Head of caudate nucleus (tissue), 42 donors: ENCODE results near the gene SLC19A1.
"Not testable (repeated sequence)": the region's sequence is repeated elsewhere in the genome, so short reads cannot be mapped to it uniquely, and the experiment has no call there.

Experiments
- DNase-seq, 42 donors: peaks; one replicate each; pipeline versions ENCODE4 v3.0.0 to v3.0.0-alpha.2; 2020 to 2021; ENCODE audit warnings: mixed read lengths in 7 of 42
- intact Hi-C: fragments of 100-400 bp; cut with DNase I; formaldehyde crosslinking; loops from one replicate; pipeline ENCODE4 v1.15.0; 2022

The SLC19A1 gene

DNA sequence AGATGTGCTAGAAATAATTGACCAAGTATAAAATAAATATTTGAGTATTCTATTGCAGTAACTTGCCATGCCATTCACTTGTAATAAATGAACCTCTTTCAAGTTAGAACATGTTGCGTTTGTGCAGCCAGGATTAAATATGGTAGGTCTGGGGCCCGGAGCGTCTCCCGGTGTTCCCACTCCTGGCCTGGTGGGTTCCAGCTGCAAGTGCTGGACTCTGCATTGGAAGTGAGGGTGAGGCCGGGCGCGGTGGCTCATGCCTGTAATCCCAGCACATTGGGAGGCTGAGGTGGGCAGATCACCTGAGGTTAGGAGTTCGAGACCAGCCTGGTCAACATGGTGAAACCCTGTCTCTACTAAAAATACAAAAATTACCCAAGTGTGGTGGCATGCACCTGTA is 19.0 kb upstream of the SLC19A1 start:
- DNase-seq, result peak in 7 of 42 donors; percentile 3 to 30 (median 8)
- intact Hi-C loops, result not testable (repeated sequence)

DNA sequence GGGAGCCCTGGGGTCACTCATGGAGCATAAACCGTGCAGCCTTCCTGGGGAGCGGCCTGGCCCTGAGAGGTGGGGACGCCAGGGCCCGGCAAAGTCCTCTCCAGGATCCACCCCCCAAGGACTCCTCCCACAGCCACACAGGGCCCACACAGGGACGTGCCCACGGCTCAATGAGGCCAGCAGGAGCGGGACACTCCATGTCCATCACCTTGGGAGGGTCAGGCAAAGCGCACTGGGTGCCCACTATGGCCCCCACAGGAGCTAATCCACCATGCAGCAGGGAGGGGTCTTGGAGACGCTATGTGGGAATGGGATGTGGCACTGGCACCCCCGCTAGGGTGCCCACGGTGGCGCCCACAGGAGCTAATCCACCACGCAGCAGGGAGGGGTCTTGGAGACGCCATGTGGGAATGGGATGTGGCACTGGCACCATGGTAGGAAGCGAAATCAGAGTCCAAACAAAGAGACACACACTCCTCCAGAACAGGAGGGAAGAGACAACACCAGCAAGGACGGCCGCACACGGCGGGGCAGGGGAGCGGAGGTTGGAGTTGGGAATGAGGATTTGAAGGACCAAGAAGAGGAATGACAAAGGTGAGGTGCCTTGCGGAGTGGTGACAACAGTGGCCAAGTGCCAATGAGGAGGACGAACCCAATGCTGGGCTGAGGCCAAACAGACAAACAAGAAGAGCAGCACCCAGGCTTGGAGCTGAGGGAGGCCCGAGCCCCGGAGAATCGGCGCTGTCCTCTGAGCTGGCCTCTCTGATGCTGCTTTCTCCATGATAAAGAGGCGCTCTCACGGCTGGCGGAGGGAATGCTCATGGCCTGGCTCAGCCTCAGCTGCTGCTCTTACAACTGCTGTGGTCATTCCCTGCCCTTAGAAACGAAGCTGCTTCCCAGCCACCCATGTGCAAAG is 18.1 kb upstream of the SLC19A1 start:
- peak in 10 of 42 donors; percentile 2 to 38 (median 13) for DNase-seq
- intact Hi-C loops, result no loop called here

DNA sequence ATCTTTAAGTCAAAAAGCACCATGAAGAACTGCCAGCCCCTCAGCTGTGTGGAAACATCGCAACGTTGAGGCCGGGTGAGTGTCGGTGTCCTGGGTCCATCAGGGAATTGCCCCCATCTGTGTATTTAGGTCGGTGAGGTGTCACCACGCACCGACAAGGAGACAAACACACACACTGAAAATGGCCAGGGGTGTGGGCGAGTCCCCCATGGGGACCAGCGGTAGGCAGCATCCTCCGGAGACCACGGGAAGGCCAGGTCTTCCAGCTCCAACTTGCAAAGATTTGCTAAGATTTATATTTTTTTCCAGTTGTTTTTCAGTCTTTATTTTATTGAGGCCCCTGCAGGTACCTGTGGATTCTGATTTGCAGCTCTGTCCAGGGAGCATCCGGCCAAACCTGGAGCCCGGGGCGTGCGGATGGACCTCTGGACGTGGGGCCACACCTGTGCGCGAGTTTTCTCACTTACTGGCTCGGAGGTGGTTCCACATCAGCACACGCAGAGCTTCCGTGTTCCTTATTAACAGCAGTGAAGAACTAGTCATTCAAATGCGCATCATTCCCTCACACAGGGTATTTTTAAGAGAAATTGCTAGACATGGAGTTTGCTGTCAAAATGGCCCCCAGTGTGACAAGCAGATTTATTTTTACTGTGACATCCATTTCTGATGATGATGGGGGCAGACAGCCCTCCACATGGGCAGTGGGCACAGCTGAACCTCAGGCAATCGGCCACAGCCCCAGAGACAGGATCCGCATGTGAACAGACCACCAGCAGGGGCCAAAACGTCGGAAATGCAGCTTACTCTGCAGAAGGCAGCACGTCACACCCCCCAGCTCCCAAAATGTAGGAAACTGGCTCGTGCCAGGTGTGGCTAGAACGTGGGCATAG is 17.2 kb upstream of the SLC19A1 start:
- DNase-seq, result peak in 11 of 42 donors; percentile 1 to 36 (median 12)
- intact Hi-C loops, result loop anchor here (5.0 kb wide), 1 partner anchor 263 kb away; no protein-coding TSS in a partner anchor

DNA sequence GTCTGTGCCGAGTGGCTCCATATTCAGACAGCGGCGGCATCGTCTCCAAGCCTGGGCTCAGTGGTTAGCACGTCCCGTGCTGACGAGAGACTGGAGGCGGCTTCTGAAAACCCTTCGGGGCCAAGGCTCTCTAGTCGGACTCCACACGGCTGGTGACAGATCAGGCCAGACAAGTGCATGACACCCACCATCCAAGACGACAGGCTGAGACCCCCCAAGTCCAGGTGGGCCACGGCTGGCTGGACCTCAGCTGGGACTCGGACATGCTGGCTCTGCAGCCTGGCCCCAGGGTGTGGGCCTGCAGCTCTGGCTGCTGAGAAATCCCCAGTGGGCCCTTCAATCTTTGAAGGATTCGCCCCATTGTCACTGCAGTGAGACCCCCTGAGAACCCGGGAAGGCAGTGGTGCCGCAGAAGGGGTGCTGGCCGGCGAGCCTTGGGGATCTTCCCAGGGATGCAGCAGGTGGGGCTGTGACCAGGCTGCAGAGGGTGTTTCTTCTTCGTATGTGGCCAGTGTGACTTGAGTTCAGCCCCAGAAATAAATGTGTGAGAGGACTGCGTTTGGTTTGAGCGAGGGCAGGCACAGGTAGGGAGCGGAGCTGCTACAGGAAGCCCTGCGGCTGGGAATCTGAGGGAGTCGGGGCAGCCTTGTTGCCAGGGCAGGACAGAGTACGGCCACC is 15.9 kb upstream of the SLC19A1 start:
- DNase-seq, result peak in 12 of 42 donors; percentile 2 to 43 (median 16)
- intact Hi-C loops, result loop anchor here (5.0 kb wide), 1 partner anchor 264 kb away; no protein-coding TSS in a partner anchor

GRCh38 chr21:45557616-45558043 is 15.4 kb upstream of the SLC19A1 start:
- intact Hi-C loops, result loop anchor here (5.0 kb wide), 1 partner anchor 265 kb away; no protein-coding TSS in a partner anchor
- peak in 11 of 42 donors; percentile 3 to 30 (median 13) for DNase-seq

- intact Hi-C loops, result loop anchor here (5.0 kb wide), 1 partner anchor 265 kb away; no protein-coding TSS in a partner anchor
- peak in 25 of 42 donors; percentile 9 to 76 (median 42) for DNase-seq
Measured at GRCh38 chr21:45556645-45557615, 14.7 kb upstream of the SLC19A1 start.

DNA sequence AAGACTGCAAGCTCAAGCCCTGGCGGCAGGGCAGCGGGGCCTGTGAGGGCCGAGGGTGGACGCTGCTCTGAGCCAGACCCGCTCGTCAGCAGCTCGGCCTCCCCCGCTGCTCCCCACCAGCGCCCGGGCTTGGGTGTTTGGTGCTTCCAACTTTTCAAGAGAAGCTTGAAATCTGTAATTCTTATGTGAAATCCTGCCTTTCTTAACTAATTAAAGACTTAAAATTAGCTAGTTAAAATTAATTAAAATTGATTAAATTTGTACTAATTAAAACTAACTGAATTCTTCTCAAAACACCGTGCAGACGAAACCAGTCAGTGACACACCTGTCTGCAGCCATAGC is 14.0 kb upstream of the SLC19A1 start:
- intact Hi-C loops, result loop anchor here (5.0 kb wide), 1 partner anchor 266 kb away; no protein-coding TSS in a partner anchor
- peak in 3 of 42 donors; percentile 6 to 35 (median 14) for DNase-seq

- intact Hi-C loops, result loop anchor here (5.0 kb wide), 1 partner anchor 267 kb away; no protein-coding TSS in a partner anchor
- DNase-seq, result peak in 41 of 42 donors; percentile 10 to 89 (median 72)
Measured at GRCh38 chr21:45555557-45556301, 13.5 kb upstream of the SLC19A1 start.

GRCh38 chr21:45555251-45555556 is 13.0 kb upstream of the SLC19A1 start:
- peak in 1 of 42 donors; percentile 8 for DNase-seq
- intact Hi-C loops, result loop anchor here (5.0 kb wide), 1 partner anchor 267 kb away; no protein-coding TSS in a partner anchor

DNA sequence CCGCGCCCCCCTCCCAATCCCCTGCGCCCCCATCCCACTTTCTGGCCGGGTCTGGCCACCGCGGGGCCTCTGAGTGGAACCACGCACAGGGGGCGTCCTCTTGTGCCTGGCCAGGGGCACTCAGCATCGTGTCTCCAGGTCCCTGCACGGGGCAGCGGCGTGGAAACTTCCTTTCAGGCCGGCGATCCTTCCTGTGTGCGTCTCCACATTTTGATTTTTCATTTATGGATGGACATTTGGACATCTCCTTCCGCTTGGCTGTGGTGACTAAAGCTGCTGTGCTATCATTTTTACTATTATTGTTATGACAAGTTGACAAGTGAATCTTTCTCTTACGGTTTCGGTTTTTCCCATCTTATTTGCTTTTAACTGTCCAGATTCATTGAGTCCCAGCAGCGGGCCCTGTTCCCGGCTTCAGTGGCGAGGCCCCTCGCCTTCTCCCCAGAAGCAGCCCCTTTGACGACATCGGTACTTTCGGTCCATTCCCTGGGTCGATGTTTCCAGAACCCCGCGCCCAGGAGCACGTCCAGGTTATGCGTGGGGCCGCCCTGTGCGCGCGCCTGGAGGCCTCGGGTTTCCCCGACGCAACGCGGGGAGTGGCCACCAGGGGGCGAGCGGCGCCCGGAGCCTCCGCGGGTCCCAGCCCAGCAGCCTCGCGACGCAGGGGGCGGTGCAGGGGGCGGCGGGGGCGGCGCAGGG is 12.4 kb upstream of the SLC19A1 start:
- intact Hi-C loops, result loop anchor here (5.0 kb wide), 1 partner anchor 268 kb away; no protein-coding TSS in a partner anchor
- DNase-seq, result peak; percentile 57 to 95 (median 88)

DNA sequence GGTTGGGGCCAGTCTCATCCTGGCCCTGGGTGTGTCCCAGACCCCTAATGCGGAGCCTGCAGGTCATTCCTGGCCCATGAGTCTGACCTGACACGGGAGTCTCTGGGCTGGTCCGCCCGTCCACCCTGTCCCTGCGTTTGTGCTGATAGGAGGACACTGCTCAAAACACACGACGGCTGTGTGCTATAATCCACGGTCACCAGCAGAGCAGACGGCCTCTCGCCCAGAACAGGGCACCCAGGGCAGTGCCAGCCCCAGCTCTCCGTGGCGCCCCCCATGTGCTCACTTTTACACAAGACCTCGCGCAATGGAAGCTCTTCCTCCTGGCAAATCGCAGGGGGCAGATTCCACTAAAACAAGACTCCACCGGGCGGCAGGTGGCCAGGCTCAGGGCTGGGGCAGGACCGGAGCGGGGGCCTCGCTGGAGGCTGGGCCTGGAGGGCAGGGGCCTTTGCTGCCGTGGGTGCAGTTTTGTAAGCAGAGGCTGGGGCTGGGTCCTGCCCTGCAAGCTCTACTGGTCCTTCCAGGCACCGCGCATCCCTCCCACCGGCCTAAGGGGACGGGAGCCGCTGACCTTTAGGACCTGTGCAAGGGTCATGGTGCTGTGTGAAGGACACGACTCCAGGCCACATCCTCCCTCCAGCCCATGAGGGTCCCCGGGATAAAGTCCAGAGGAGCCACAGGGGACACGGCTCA is 10.6 kb upstream of the SLC19A1 start:
- intact Hi-C loops, result no loop called here
- peak in 12 of 42 donors; percentile 2 to 42 (median 16) for DNase-seq

DNA sequence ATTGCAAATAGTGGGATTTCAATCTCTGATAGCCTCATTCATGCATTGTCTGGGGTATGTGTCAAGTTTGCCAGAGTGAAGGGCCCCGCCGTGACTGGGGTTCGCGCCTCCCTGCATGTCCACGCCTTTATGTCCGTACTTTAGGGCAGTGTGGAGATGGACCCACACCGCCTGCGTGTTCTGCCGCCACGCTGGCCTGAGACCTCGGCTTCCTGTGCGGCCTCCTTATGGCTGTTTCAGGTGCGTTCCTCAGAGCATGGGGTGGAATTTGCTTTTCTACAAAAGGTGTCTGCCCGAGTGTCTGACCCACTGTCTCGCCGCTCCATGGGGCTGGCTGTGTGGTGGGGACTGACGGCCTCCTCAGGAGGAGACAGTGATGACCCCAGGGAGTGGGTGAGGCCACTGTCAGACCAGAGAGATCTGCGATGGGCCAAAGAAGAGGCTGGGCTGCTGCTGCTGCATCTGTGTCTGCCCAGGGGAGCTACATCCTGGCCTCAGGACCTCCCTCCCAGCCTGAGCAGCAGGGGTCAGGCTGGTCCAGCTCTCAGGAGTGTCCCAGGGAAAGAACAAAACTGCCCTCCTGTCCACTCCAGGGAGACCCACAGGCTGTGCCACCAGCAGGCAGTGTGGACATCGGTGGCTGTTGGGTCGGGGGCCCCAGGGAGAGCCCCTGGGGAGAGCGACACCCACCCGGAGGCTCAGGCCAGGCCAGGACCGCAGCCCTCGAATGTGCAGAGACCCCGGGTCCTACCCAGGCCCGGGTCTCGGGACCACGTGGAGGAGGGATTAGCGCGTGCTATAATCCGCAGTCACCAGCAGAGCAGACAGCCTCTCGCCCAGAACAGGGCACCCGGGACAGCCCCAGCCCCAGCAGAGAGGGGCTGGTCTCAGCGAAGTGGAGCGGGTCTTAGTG is 9.8 kb upstream of the SLC19A1 start:
- DNase-seq, result peak in 12 of 42 donors; percentile 2 to 37 (median 14)
- intact Hi-C loops, result no loop called here

DNA sequence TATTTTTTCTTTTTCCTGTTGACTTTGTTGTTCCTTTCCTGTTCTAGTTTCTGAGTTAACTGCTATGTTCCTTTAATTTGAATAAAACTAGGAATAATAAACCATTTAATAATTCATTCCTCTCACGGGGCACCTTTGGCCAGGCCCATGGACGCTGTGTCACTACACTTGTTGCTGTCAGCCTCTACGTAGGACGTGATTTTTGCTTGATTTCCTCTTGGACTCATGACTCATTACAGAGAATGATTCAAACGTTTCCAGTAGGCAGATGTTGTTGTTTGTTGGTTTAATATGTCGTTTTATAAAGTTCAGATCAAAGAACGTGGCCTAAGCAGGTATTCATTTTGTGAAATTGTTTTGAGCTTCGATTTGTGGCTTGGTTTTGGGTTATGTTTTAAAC is 9.1 kb upstream of the SLC19A1 start:
- peak in 9 of 42 donors; percentile 2 to 40 (median 11) for DNase-seq
- intact Hi-C loops, result no loop called here

DNA sequence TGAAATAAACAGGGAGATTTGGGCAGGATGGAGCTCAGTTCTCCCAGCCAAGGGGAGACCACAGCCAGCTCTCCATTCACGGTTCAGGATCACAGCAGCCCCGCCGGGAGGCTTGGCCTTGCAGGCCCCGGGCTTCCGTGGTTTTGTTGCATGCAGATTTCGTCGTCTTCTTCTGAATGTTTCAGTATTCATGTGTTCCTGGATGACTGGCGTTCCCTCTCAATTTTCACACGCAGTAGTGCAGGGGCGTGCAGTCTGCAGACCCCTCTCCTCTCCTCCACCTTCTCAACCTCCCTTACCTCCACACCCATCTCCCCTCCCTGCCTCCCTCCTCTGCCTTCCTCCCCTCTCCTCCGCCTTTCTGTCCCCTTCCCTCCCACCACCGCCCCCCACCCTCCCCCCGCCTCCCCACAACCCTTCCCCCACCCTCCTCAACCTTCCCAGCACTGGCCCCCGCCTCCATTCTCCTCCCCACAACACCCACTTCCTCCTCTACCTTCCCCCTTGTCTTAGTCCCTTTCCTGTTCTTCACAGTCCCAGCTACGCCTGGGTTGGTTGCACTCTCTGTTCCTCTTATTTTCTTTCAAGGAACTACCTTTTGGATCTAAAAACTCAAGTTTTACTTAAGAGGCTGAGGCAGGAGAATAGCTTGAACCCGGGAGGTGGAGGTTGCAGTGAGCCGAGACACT is 8.4 kb upstream of the SLC19A1 start:
- intact Hi-C loops, result no loop called here

More for the DNA sequence above, 8.4 kb upstream of the SLC19A1 start:
- DNase-seq, result peak in 12 of 42 donors; percentile 6 to 48 (median 27)
